OCI-LY1 (cell line): ENCODE results near the gene SLC6A19.

Experiments used
- CTCF ChIP-seq: fragments of 200-600 bp; sonication (generic), shearing (Covaris generic); IDR thresholded peaks from 2 replicates; pipeline ENCODE4 v1.5.1; 2017; ENCODE audit warnings: mild to moderate bottlenecking, antibody characterized with exemption, low read length, moderate library complexity, mixed read lengths
- EZH2 ChIP-seq: fragments of 200-600 bp; sonication (generic), shearing (Covaris generic); IDR thresholded peaks from 2 replicates; pipeline ENCODE4 v1.8.0; 2017; ENCODE audit warnings: borderline replicate concordance, mixed run types, mild to moderate bottlenecking, antibody characterized with exemption, low read length, moderate library complexity, mixed read lengths

GRCh38 chr5:1186351-1187233, 14.8 kb upstream of the SLC6A19 start:
- no peak for TF ChIP-seq CTCF
- no peak for TF ChIP-seq EZH2
